Measurements from ENCODE around the gene CTBP2. TPM values are rescaled to one million over a fixed set of nuclear protein-coding genes. Genes with fewer than 3 reads are reported as not detected.

CTBP2 gene
- total and polyA plus RNA-seq, 4 donors, result 32.4 to 85.7 (median 68.7) TPM

DNA sequence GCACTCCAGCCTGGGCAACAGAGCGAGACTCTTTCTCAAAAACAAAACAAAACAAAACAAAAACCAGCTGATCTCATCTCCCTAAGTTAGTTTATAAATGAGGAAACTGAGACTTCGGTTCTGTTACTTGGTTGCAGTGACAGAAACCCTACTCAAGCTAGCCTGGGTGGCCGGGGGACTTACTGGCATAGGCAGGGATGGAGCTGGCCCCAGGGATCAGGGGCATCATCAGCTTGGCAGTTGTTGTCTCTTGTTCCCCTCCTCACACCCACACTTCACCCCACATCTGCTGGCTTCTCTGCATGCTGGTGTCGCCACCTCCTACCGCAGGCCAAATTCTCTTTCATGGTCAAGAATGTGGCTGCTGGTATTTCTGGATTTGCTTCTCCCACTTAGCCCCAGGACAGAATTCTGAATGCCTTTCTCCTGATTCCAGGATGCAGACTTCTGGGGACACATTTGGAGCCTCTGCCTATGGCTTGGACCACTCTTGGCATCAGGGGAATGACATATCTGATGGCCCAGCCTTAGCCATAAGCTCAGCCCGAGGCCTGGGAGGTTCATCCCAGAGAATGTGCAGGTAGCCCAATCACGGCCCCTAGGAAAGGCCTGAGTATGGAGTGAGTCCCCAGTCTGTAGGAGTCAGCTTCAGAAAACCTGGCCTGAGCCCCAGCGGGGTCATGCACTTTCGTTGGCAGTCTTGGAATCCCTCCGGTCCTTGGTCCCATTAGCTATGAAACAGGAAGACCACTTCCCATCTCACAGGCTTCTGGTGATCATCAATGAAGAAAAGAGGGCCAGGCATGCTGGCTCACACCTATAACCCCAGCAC lies 41.6 kb upstream of the CTBP2 start:
- ATAC-seq (ENCODE audit: low FRiP score) (no peak), DNase-seq (no peak)
- 90 to 92% methylated on average over 10 of the region's 10 CpGs for WGBS, 2 donors
- Histone ChIP-seq H3K36me3 (ENCODE audit: control insufficient read depth in 1 of 2, insufficient read depth in 2 of 2, low read length in 1 of 2) (no peaks in the 10 kb centered on the region), H3K27me3 (ENCODE audit: control insufficient read depth in 1 of 2, insufficient read depth in 2 of 2, low read length in 1 of 2) (no peaks in the 10 kb centered on the region), H3K4me3 (ENCODE audit: low read length in 2 of 2) (no peak overlapping the region), H3K27ac (ENCODE audit: low read depth in 1 of 2, low read length in 2 of 2) (no peak overlapping the region), H3K4me1 (ENCODE audit: control insufficient read depth in 1 of 2, insufficient read depth in 2 of 2, low read length in 2 of 2) (no peaks in the 10 kb centered on the region), H3K9me3 (ENCODE audit: control insufficient read depth, low read length) (peaks cover 5% of the 10 kb centered on the region)
- intact Hi-C loops (cut with DNase I), result no loop called here

DNA sequence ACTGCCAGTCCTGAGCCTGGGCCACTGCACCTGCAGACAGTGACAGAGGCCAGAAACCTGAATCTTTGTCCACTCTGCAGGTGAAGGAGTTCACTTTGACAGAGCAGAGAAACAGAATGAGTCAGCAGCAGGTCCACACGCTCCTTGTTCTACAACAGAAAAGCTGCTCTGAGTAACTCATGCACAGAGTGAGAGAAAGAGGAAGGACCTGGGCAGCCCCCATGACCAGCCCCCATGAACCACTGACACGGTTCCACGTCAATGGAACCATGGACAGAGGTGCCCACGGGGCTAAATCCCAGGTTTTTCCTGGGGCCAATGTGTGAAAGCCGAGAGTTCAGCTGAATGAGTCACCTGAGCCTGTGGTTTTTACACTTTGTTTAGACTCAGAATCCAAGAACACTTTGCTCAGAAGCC lies 40.8 kb upstream of the CTBP2 start:
- DNase-seq (no peak), ATAC-seq (ENCODE audit: low FRiP score) (no peak)
- Histone ChIP-seq H3K36me3 (ENCODE audit: control insufficient read depth in 1 of 2, insufficient read depth in 2 of 2, low read length in 1 of 2) (no peaks in the 10 kb centered on the region), H3K4me1 (ENCODE audit: control insufficient read depth in 1 of 2, insufficient read depth in 2 of 2, low read length in 2 of 2) (no peaks in the 10 kb centered on the region), H3K27ac (ENCODE audit: low read depth in 1 of 2, low read length in 2 of 2) (no peak overlapping the region), H3K4me3 (ENCODE audit: low read length in 2 of 2) (no peak overlapping the region), H3K27me3 (ENCODE audit: control insufficient read depth in 1 of 2, insufficient read depth in 2 of 2, low read length in 1 of 2) (no peaks in the 10 kb centered on the region), H3K9me3 (ENCODE audit: control insufficient read depth, low read length) (peaks cover 5% of the 10 kb centered on the region)
- WGBS, 2 donors, result 60 to 66% methylated on average over 5 of the region's 5 CpGs
- intact Hi-C loops (cut with DNase I), result no loop called here

DNA sequence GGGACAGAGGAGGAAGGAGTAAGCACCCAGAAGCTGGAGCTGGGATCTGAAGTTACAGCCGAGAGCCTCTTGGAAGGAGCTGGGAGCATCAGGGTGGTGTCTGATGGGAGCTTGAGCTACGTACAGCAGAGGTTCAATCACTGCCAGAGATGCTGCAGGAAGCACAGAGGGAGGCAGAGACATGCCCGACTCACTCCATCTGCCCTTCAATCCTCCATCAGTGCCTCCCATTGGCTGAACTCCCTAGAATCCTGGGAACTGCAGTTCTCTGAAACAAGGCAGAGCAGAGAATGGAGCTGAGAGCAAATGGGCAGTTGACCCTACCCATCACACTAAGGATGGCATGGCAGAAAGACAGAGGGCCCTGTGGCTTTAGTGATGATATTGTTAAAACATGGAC lies 40.0 kb upstream of the CTBP2 start:
- ATAC-seq (ENCODE audit: low FRiP score), result no peak
- intact Hi-C loops (cut with DNase I), result no loop called here
- H3K36me3 ChIP-seq (ENCODE audit: control insufficient read depth in 1 of 2, insufficient read depth in 2 of 2, low read length in 1 of 2), result no peaks in the 10 kb centered on the region
- H3K9me3 ChIP-seq (ENCODE audit: control insufficient read depth, low read length), result peaks cover 5% of the 10 kb centered on the region
- H3K27me3 ChIP-seq (ENCODE audit: control insufficient read depth in 1 of 2, insufficient read depth in 2 of 2, low read length in 1 of 2), result no peaks in the 10 kb centered on the region
- 63 to 67% methylated on average over 3 of the region's 3 CpGs for WGBS, 2 donors
- no peaks in the 10 kb centered on the region for H3K4me1 ChIP-seq (ENCODE audit: control insufficient read depth in 1 of 2, insufficient read depth in 2 of 2, low read length in 2 of 2)
- no peak overlapping the region for H3K27ac ChIP-seq (ENCODE audit: low read depth in 1 of 2, low read length in 2 of 2)
- H3K4me3 ChIP-seq (ENCODE audit: low read length in 2 of 2), result no peak overlapping the region
- DNase-seq, result no peak

DNA sequence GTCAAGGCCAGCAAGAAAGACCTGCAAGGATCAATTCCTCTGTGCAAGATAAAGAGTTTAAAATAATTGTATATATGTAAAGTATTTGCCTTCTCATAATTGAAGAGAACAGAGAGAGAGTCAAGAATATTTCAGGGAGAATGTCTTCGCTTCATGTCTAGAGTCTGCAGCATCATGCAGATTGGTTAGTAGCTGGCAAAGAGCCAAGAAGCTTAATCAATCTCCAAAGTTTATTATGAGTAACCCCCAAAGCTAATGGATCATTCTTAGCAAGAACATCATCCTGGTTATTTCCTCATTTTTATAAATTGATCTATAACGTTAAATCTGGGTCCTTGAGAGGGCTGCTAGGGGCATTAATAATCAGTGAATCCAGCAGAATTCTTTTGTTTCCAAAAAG lies 38.9 kb upstream of the CTBP2 start:
- no peak overlapping the region for H3K4me3 ChIP-seq (ENCODE audit: low read length in 2 of 2)
- H3K36me3 ChIP-seq (ENCODE audit: control insufficient read depth in 1 of 2, insufficient read depth in 2 of 2, low read length in 1 of 2), result no peaks in the 10 kb centered on the region
- 87 to 91% methylated on average over 2 of the region's 2 CpGs for WGBS, 2 donors
- H3K27me3 ChIP-seq (ENCODE audit: control insufficient read depth in 1 of 2, insufficient read depth in 2 of 2, low read length in 1 of 2), result no peaks in the 10 kb centered on the region
- no peak for DNase-seq
- no peak overlapping the region for H3K27ac ChIP-seq (ENCODE audit: low read depth in 1 of 2, low read length in 2 of 2)
- ATAC-seq (ENCODE audit: low FRiP score), result no peak
- no peaks in the 10 kb centered on the region for H3K4me1 ChIP-seq (ENCODE audit: control insufficient read depth in 1 of 2, insufficient read depth in 2 of 2, low read length in 2 of 2)
- H3K9me3 ChIP-seq (ENCODE audit: control insufficient read depth, low read length), result peaks cover 5% of the 10 kb centered on the region
- intact Hi-C loops (cut with DNase I), result no loop called here

DNA sequence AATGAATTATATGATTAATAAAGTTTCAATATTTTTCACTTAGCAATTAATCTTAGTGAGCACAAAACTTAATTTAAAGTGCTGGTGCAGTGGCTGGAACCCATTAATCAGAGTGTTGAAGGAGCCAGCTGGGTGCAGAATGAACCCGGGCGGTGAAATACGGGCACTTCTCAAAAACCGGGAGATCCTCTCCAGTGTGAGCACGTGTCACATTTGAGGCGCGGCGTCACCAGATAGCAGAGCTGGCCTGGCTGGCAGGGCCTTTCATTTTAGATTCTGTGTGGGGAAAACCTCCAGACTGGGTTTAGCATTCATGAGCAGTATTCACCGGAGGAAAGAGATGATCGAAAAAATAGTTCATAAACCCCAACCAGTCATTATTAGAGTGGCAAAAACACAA lies 34.5 kb upstream of the CTBP2 start:
- Histone ChIP-seq H3K9me3 (ENCODE audit: control insufficient read depth, low read length) (peaks cover under 1% of the 10 kb centered on the region), H3K4me1 (ENCODE audit: control insufficient read depth in 1 of 2, insufficient read depth in 2 of 2, low read length in 2 of 2) (no peaks in the 10 kb centered on the region), H3K27ac (ENCODE audit: low read depth in 1 of 2, low read length in 2 of 2) (no peak overlapping the region), H3K36me3 (ENCODE audit: control insufficient read depth in 1 of 2, insufficient read depth in 2 of 2, low read length in 1 of 2) (no peaks in the 10 kb centered on the region), H3K4me3 (ENCODE audit: low read length in 2 of 2) (no peak overlapping the region), H3K27me3 (ENCODE audit: control insufficient read depth in 1 of 2, insufficient read depth in 2 of 2, low read length in 1 of 2) (no peaks in the 10 kb centered on the region)
- no peak for DNase-seq
- WGBS, 2 donors, result 83 to 87% methylated on average over 10 of the region's 10 CpGs
- ATAC-seq (ENCODE audit: low FRiP score), result no peak
- intact Hi-C loops (cut with DNase I), result no loop called here

DNA sequence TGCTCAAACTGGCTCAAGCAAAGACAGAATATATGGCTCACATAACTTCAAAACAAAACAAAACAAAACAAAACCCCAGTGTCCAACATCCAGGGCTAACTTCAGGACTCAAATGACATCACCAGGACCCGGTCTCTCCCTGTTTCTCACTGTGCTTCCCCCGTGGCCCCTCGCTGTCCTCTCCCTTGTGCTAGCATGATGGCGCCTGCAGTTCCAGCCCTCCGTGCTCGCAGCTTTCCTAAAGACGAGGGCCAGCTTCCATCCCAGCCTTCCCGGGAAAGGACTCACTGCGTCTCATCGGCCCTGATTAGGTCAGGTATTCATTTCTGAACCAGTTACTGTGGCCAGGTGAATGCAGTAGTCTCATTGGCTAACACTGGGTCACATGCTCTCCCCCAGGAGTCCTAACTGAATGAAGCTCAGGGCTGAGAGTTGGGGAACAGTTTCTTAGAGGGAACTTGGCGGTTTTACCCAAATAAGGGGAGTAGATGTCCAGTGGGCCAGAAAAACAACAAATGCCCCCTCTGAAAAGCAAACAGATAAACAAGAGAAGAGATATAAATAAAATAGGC lies 33.0 kb upstream of the CTBP2 start:
- 88 to 92% methylated on average over 11 of the region's 11 CpGs for WGBS, 2 donors
- ATAC-seq (ENCODE audit: low FRiP score) (no peak), DNase-seq (no peak)
- H3K27ac ChIP-seq (ENCODE audit: low read depth in 1 of 2, low read length in 2 of 2), result no peak overlapping the region
- H3K27me3 ChIP-seq (ENCODE audit: control insufficient read depth in 1 of 2, insufficient read depth in 2 of 2, low read length in 1 of 2), result no peaks in the 10 kb centered on the region
- no peak overlapping the region for H3K4me3 ChIP-seq (ENCODE audit: low read length in 2 of 2)
- no peaks in the 10 kb centered on the region for H3K4me1 ChIP-seq (ENCODE audit: control insufficient read depth in 1 of 2, insufficient read depth in 2 of 2, low read length in 2 of 2)
- H3K36me3 ChIP-seq (ENCODE audit: control insufficient read depth in 1 of 2, insufficient read depth in 2 of 2, low read length in 1 of 2), result no peaks in the 10 kb centered on the region
- no peaks in the 10 kb centered on the region for H3K9me3 ChIP-seq (ENCODE audit: control insufficient read depth, low read length)
- intact Hi-C loops (cut with DNase I), result no loop called here

DNA sequence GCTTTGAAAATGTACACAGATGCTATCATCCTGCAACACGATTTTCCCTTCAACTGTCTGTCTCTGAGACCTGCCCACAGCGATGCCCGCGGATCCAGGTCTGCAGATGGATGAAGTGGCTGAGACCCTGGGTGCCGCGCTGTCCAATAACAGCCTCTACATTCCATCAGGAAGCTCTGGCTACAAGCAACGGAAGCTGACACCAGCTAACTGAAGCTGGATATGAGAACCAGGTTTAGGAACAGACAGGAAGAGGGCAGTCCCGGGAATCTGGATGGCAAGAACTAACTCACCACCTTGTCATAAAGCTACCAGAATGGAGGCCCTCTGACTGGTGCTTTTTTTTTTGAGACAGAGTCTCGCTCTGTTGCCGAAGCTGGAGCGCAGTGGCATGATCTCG lies 32.3 kb upstream of the CTBP2 start:
- H3K27me3 ChIP-seq (ENCODE audit: control insufficient read depth in 1 of 2, insufficient read depth in 2 of 2, low read length in 1 of 2), result no peaks in the 10 kb centered on the region
- intact Hi-C loops (cut with DNase I), result no loop called here
- no peaks in the 10 kb centered on the region for H3K4me1 ChIP-seq (ENCODE audit: control insufficient read depth in 1 of 2, insufficient read depth in 2 of 2, low read length in 2 of 2)
- no peak overlapping the region for H3K4me3 ChIP-seq (ENCODE audit: low read length in 2 of 2)
- no peak for ATAC-seq (ENCODE audit: low FRiP score)
- DNase-seq, result no peak
- H3K27ac ChIP-seq (ENCODE audit: low read depth in 1 of 2, low read length in 2 of 2), result no peak overlapping the region
- no peaks in the 10 kb centered on the region for H3K36me3 ChIP-seq (ENCODE audit: control insufficient read depth in 1 of 2, insufficient read depth in 2 of 2, low read length in 1 of 2)
- no peaks in the 10 kb centered on the region for H3K9me3 ChIP-seq (ENCODE audit: control insufficient read depth, low read length)
- 87 to 93% methylated on average over 12 of the region's 12 CpGs for WGBS, 2 donors

DNA sequence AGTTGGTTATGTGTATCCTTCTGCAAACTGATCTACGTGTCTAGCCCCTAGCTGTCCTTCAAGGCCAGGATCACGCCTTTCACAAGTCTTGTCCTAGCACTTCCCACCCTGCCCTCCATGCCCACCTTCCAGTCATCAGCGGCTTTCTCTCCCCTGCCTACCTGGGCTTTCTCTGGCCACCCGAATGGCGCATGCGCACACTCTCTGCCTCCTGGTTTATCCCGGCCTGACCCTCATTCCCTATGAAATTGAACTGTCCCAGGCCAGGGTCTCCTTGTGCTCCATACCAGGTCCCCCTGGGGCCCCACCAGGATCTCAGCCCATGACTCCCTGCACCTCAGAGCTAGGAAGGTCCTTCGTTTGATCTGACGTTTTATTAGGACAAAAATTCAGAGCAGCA lies 31.6 kb upstream of the CTBP2 start:
- no peaks in the 10 kb centered on the region for H3K36me3 ChIP-seq (ENCODE audit: control insufficient read depth in 1 of 2, insufficient read depth in 2 of 2, low read length in 1 of 2)
- WGBS, 2 donors, result 93% methylated on average over 9 of the region's 9 CpGs
- no peaks in the 10 kb centered on the region for H3K9me3 ChIP-seq (ENCODE audit: control insufficient read depth, low read length)
- H3K4me1 ChIP-seq (ENCODE audit: control insufficient read depth in 1 of 2, insufficient read depth in 2 of 2, low read length in 2 of 2), result no peaks in the 10 kb centered on the region
- intact Hi-C loops (cut with DNase I), result no loop called here
- H3K27ac ChIP-seq (ENCODE audit: low read depth in 1 of 2, low read length in 2 of 2), result no peak overlapping the region
- no peak for ATAC-seq (ENCODE audit: low FRiP score)
- no peak overlapping the region for H3K4me3 ChIP-seq (ENCODE audit: low read length in 2 of 2)
- H3K27me3 ChIP-seq (ENCODE audit: control insufficient read depth in 1 of 2, insufficient read depth in 2 of 2, low read length in 1 of 2), result no peaks in the 10 kb centered on the region
- DNase-seq, result no peak

DNA sequence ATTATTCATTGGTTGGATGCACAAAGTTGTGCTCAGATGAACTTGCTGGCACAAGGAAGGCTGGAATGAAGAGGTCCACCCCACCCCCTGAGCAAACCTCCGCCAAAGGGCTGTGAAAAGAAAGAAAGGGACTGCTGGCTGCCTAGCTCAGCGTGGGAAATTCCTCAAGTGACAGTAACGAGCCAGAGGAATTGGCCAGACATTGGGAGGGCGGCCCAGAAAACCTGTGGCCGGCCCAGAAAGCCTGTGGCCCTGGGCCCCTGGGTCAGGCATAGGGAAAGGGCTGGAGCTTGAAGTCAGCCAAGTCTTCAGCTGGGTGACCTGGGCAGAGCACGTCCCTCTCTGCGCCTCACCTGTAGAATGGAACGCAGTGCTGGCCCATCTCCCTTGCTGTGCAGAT lies 30.6 kb upstream of the CTBP2 start:
- no peaks in the 10 kb centered on the region for H3K9me3 ChIP-seq (ENCODE audit: control insufficient read depth, low read length)
- H3K4me3 ChIP-seq (ENCODE audit: low read length in 2 of 2), result no peak overlapping the region
- ATAC-seq (ENCODE audit: low FRiP score) (no peak), DNase-seq (no peak)
- H3K36me3 ChIP-seq (ENCODE audit: control insufficient read depth in 1 of 2, insufficient read depth in 2 of 2, low read length in 1 of 2), result no peaks in the 10 kb centered on the region
- H3K4me1 ChIP-seq (ENCODE audit: control insufficient read depth in 1 of 2, insufficient read depth in 2 of 2, low read length in 2 of 2), result no peaks in the 10 kb centered on the region
- 44 to 58% methylated on average over 8 of the region's 8 CpGs for WGBS, 2 donors
- no peak overlapping the region for H3K27ac ChIP-seq (ENCODE audit: low read depth in 1 of 2, low read length in 2 of 2)
- intact Hi-C loops (cut with DNase I), result no loop called here
- H3K27me3 ChIP-seq (ENCODE audit: control insufficient read depth in 1 of 2, insufficient read depth in 2 of 2, low read length in 1 of 2), result no peaks in the 10 kb centered on the region

Data from aorta (tissue), 5 donors.